ENCODE data around the gene NHLRC4.

The NHLRC4 gene

GRCh38 chr16:568401-569258, 1.8 kb downstream of the NHLRC4 start:
- DNase-seq = no peak

- DNase-seq = peak in 1 of 2 experiments; percentile 53
Measured at GRCh38 chr16:569445-570254, 2.8 kb downstream of the NHLRC4 start, which contains the start of gene PIGQ. Gene PIGQ, plus strand, starts transcription at chr16:569968. Its CDS starts 4,107 bp downstream, at chr16:574075.

- DNase-seq = no peak
Measured at GRCh38 chr16:572865-573650, 6.3 kb downstream of the NHLRC4 start.

DNA sequence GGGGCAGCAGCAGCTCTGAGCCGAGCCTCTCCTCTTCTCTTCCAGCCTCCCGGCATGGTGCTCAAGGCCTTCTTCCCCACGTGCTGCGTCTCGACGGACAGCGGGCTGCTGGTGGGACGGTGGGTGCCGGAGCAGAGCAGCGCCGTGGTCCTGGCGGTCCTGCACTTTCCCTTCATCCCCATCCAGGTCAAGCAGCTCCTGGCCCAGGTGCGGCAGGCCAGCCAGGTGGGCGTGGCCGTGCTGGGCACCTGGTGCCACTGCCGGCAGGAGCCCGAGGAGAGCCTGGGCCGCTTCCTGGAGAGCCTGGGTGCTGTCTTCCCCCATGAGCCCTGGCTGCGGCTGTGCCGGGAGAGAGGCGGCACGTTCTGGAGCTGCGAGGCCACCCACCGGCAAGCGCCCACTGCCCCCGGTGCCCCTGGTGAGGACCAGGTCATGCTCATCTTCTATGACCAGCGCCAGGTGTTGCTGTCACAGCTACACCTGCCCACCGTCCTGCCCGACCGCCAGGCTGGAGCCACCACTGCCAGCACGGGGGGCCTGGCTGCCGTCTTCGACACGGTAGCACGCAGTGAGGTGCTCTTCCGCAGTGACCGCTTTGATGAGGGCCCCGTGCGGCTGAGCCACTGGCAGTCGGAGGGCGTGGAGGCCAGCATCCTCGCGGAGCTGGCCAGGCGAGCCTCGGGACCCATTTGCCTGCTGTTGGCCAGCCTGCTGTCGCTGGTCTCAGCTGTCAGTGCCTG, 7.4 kb downstream of the NHLRC4 start:
- no peak for DNase-seq

- no peak for DNase-seq
Measured at GRCh38 chr16:575354-576196, 8.8 kb downstream of the NHLRC4 start.

DNA sequence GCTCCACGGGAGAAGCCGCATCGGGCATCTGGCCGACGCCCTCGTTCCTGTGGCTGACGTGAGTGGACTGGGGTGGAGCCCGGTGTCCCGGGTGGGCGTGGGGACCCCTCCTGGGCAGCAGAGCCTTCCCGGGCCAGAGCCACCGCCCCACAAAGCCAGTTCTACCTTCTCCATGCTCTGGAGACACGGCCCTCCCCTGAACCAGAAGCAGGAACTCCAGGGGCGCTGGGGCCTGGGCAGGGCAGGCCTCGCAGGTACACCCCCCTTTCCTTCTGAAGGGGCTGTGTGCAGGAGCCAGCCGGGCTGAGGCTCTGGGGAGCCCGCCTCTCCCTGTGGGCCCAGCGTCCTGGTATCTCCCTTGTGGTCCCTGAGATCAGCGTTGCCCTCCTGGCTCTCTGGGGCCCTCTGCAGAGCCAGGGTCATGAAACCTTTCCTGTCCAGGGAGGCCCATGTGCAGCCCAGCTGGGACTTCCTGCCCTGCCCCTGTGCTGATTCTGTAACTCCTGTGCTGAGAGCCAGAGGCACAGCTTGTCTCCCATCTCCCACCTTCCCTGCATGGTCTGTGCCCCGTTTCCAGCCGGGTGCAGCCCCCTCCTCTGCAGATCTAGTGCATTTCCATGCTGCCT, 9.5 kb downstream of the NHLRC4 start:
- no peak for DNase-seq

- no peak for DNase-seq
Measured at GRCh38 chr16:576823-577201, 10.0 kb downstream of the NHLRC4 start.

- DNase-seq = no peak
Measured at GRCh38 chr16:577796-578195, 11.0 kb downstream of the NHLRC4 start.

DNA sequence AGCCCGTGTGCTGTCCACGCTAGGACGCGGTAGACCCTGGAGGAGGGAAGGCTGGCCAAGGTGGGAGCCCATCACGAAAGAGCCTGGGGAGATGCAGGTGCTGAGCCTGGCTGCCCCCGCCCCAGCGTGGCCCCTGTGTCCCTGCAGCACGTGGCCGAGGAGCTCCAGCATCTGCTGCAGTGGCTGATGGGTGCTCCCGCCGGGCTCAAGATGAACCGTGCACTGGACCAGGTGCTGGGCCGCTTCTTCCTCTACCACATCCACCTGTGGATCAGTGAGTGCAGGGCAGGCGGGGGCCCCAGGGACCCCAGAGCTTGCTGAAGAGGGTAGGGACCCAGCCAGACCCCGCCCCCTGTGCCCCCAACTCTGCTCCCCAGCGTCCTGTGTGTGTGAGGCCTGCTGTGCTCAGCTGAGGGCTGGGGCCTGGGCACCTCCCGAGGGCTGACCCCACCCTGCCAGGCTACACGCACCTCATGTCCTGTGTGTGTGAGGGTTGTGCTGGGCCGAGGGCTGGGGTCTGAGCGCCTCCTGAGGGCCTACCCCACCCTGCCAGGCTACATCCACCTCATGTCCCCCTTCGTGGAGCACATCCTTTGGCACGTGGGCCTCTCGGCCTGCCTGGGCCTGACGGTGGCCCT, 11.5 kb downstream of the NHLRC4 start:
- DNase-seq = no peak

GRCh38 chr16:578870-579405, 12.1 kb downstream of the NHLRC4 start:
- peak in 1 of 2 experiments; percentile 33 for DNase-seq

DNA sequence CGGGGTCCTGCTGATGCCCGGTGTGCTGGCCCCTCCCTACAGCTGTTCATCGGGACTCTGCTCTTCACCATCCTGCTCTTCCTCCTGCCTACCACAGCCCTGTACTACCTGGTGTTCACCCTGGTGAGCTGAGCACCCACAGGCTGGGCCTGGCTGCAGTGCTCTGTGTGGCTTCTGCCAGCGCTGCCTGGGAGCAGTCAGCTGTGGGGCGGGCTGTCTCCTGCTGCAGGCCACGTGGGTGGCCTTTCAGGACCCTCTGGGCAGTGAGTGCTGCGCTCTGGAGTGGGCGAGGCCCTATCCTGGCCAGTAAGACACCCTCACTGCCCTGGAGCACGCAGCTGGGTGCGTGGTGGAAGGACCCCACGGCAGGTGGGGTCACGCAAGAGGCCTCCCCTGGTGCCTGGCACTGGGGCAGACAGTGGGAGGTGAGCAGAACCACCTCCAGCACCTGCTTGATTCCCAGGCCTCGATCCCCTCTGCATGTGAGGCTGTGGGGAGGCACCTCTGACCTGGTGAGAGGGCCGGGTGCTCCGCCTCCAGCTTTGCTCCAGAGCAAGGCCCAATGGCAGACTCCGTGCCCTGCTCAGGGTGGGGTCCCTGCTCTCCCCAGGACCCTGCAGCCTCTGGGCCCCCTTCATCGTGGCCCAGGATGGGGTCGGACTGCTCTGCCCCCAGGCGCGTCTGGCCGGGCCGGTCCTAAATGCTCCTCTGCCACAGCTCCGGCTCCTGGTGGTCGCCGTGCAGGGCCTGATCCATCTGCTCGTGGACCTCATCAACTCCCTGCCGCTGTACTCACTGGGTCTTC, 13.5 kb downstream of the NHLRC4 start:
- DNase-seq = no peak

DNA sequence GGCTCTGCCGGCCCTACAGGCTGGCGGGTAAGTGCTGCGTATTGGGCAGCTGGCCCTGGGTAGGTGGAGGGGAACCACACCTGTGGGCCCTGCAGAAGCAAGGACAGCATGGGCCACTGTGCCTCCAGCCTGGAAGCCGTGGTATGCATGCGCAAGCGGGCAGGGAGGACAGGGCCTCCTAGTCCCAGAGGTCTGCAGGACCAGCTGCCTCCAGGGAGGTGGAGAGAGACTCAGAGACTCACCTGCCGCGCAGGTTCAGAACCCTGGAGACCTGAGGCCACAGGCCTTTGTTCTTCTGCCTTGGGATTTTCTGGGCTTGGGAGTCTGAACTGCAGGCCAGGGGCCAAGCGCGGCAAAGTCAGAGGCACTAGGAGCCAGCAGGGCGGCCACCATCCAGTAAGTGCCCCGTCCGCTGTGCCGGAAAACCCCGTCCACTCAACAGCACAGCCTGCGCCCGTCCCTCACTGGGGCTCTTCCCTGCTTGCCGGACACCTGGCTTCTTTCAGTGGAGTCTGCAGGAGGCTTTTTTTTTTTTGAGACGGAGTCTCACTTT, 14.2 kb downstream of the NHLRC4 start:
- no peak for DNase-seq

- no peak for DNase-seq
Measured at GRCh38 chr16:582218-582613, 15.4 kb downstream of the NHLRC4 start.

DNA sequence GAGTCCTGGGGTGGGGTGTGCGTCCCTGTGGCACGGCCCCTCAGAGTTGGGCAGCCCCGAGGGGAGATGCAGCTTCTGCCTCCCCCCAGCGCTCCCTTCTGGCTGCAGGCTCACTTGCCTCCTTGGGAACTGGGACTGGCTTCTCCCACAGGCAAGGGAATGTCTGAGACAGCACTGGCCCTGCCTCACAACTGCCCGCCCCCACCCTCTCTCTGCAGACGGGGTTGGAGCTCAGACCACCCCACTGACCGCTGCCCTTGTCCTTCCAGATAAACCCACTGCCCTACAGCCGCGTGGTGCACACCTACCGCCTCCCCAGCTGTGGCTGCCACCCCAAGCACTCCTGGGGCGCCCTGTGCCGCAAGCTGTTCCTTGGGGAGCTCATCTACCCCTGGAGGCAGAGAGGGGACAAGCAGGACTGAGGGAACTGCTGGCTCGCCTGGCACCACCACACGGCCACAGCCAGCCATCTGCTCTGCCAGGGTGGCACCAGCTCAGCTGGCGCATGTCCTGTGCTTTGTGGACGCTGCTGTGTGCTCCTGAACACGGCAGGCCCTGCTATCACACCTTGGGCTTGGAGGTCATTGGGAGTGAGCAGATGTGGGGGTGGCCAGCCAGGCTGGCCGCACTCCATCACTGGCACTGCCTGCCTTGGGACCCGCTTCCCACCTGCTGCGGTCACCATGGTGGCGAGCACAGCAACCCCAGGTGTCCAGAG, 16.0 kb downstream of the NHLRC4 start:
- DNase-seq = peak in 1 of 2 experiments; percentile 43

DNA sequence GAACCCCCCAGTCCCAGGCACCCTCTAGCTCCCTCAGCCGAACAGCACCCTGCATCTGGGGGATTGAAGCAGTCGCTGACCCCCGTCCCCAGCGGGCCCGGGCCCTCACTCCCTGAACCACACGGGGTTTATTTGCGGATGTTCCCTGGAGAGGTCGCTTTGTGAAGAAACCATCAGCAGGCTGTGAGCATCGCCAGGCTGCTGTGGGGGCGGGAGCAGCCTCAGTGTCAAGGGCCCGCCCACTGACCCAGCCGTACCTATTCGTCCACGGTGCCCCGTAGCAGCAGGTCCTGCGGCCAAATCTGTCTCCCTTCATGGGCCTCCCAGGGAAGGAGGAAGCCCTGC, 16.6 kb downstream of the NHLRC4 start:
- no peak for DNase-seq

- DNase-seq = no peak
Measured at GRCh38 chr16:583815-584591, 17.2 kb downstream of the NHLRC4 start.

GRCh38 chr16:585351-585750, 18.5 kb downstream of the NHLRC4 start:
- DNase-seq = no peak

All from NCI-H446 (cell line).